HepG2 (cell line): Measurements from ENCODE around the gene ZNF557.

Experiments used
- CEBPG ChIP-seq: IDR thresholded peaks from 2 replicates; pipeline ENCODE4 v1.6.1; 2016
- CREB1 ChIP-seq, 2 experiments: fragments of 450-650 bp in 1 of 2; IDR thresholded peaks; 2 replicates each; pipeline ENCODE4 v1.6.1; 2016 to 2017; ENCODE audit warnings: control low read depth in 1 of 2, mild to moderate bottlenecking in 1 of 2, missing compliant biosample characterization in 1 of 2, missing genetic modification characterization in 1 of 2
- CTCF ChIP-seq: sonication (generic); formaldehyde crosslinking; IDR thresholded peaks from 2 replicates; pipeline ENCODE4 v1.5.0; 2020; ENCODE audit warnings: mild to moderate bottlenecking, missing genetic modification reagents, moderate library complexity
- FOXK2 ChIP-seq: fragments of 450-650 bp; IDR thresholded peaks from 2 replicates; pipeline ENCODE4 v1.6.1; 2016
- POLR2A ChIP-seq, 2 experiments: IDR thresholded peaks; 2 replicates each; pipeline ENCODE4 v1.6.1; 2011; ENCODE audit warnings: low read depth in 2 of 2, low read length in 2 of 2, mild to moderate bottlenecking in 1 of 2, moderate library complexity in 1 of 2; ENCODE audit not compliant: insufficient read depth in 1 of 2
- RAD51 ChIP-seq: fragments of 450-650 bp; IDR thresholded peaks from 2 replicates; pipeline ENCODE4 v1.6.1; 2016; ENCODE audit warnings: borderline replicate concordance
- RBAK ChIP-seq: sonication (generic); formaldehyde crosslinking; IDR thresholded peaks from 2 replicates; pipeline ENCODE4 v1.5.1; 2020; ENCODE audit warnings: mild to moderate bottlenecking, missing genetic modification reagents
- RFX5 ChIP-seq: IDR thresholded peaks from 2 replicates; pipeline ENCODE4 v1.6.1; 2011; ENCODE audit warnings: low read depth, low read length, improper control_type of control experiment
- RNF219 ChIP-seq: sonication (generic); formaldehyde crosslinking; IDR thresholded peaks from 2 replicates; pipeline ENCODE4 v1.5.0; 2020; ENCODE audit warnings: mild to moderate bottlenecking, missing genetic modification reagents
- SRF ChIP-seq: IDR thresholded peaks from 2 replicates; pipeline ENCODE4 v1.6.1; 2011; ENCODE audit warnings: mild to moderate bottlenecking, low read depth, low read length, moderate library complexity
- TIGD3 ChIP-seq: sonication (generic); formaldehyde crosslinking; IDR thresholded peaks from 2 replicates; pipeline ENCODE4 v1.5.1; 2020; ENCODE audit warnings: mild to moderate bottlenecking, missing genetic modification reagents, borderline replicate concordance
- ZMYM2 ChIP-seq: sonication (generic); formaldehyde crosslinking; IDR thresholded peaks from 2 replicates; pipeline ENCODE4 v1.8.0; 2022; ENCODE audit warnings: mild to moderate bottlenecking, missing genetic modification reagents

- TF ChIP-seq RFX5 (no peak), CREB1 (IDR thresholded peaks at IDR 0.05) (no peak), CREB1 (CRISPR knock-in tag; IDR thresholded peaks at IDR 0.05) (no peak), TIGD3 (no peak), RAD51 (no peak), ZMYM2 (no peak), CEBPG (CRISPR knock-in tag) (no peak), RNF219 (CRISPR knock-in tag) (no peak), SRF (no peak), CTCF (CRISPR knock-in tag) (no peak), POLR2A (IDR thresholded peaks at IDR 0.05; ENCODE audit: insufficient read depth in 1 of 2, low read depth in 2 of 2, low read length in 2 of 2) (no peak), RBAK (CRISPR knock-in tag) (no peak), FOXK2 (no peak)
Observed at GRCh38 chr19:7076151-7076550, 6.6 kb downstream of the ZNF557 start.
